Measurements from ENCODE around the gene DNER. TPM values are rescaled to one million over a fixed set of nuclear protein-coding genes. Genes with fewer than 3 reads are reported as not detected.

Gene DNER
- total RNA-seq, 1 experiment from 2014 or later, result 2.9 TPM

- BruUV-seq (replicated peaks), result no TSS peak
These were observed 103.0 kb downstream of the DNER start for GRCh38 chr2:229611360-229611759.

More at GRCh38 chr2:229611360-229611759, 103.0 kb downstream of the DNER start:
- no peak for TF ChIP-seq ZNF274 (IDR thresholded peaks at IDR 0.05; ENCODE audit: low read depth, low read length)
- TF ChIP-seq EZH2phosphoT487 (IDR thresholded peaks at IDR 0.05; ENCODE audit: borderline replicate concordance), result no peak
- no peak for TF ChIP-seq POLR2AphosphoS5 (IDR thresholded peaks at IDR 0.05; ENCODE audit: low read depth, low read length)
- no peak for TF ChIP-seq REST (IDR thresholded peaks at IDR 0.05; ENCODE audit: low read depth)
- TF ChIP-seq ZFX (IDR thresholded peaks at IDR 0.05), result no peak
- no peak for TF ChIP-seq ELF1 (IDR thresholded peaks at IDR 0.05; ENCODE audit: borderline replicate concordance, low read depth)
- no peak for TF ChIP-seq CEBPB (IDR thresholded peaks at IDR 0.05; ENCODE audit: low read depth)
- no peak for TF ChIP-seq CTCF (IDR thresholded peaks at IDR 0.05 in 2 of 3, conservative IDR thresholded peaks at IDR 0.05 in 1 of 3; ENCODE audit: borderline replicate concordance in 1 of 3, insufficient read depth in 1 of 3, low read depth in 2 of 3, low read length in 2 of 3)
- no peak for TF ChIP-seq SRF (IDR thresholded peaks at IDR 0.05; ENCODE audit: low read depth)
- TF ChIP-seq RAD21 (IDR thresholded peaks at IDR 0.05; ENCODE audit: low read depth), result no peak
- TF ChIP-seq ATF3 (IDR thresholded peaks at IDR 0.05), result no peak
- TF ChIP-seq CBX3 (IDR thresholded peaks at IDR 0.05; ENCODE audit: low read depth), result no peak
- no peak for TF ChIP-seq POLR2A (IDR thresholded peaks at IDR 0.05; ENCODE audit: borderline replicate concordance, extremely low read depth, insufficient read depth, insufficient read length)
- no peak for TF ChIP-seq TCF7L2 (IDR thresholded peaks at IDR 0.05; ENCODE audit: borderline replicate concordance, extremely low read depth, insufficient read depth, insufficient read length)
- no peak overlapping the region for H2AFZ ChIP-seq (ENCODE audit: low read depth, low read length, poor library complexity, severe bottlenecking)
- H3K9me3 ChIP-seq (ENCODE audit: control insufficient read depth in 1 of 2, insufficient read depth in 1 of 2, low read depth in 1 of 2, low read length in 2 of 2), result no peaks in the 10 kb centered on the region
- ChIA-PET RAD21 (ENCODE audit: low non-redundant PET in 1 of 2, low total read pairs in 2 of 2, uncharacterized antibody in 2 of 2, unreplicated experiment in 2 of 2) (no interaction called here), CTCF (no interaction called here), POLR2A (no interaction called here)
- no peak overlapping the region for H3K4me3 ChIP-seq (replicated peaks in 1 of 2; ENCODE audit: low read depth in 1 of 2, low read length in 2 of 2)
- H3K9me2 ChIP-seq (ENCODE audit: insufficient read depth), result no peaks in the 10 kb centered on the region
- H3K79me2 ChIP-seq (ENCODE audit: insufficient read depth, low read length), result no peaks in the 10 kb centered on the region
- intact Hi-C loops (cut with micrococcal nuclease), result no loop called here
- DNase-seq (ENCODE audit: low read depth, low spot score), result no peak
- no peaks in the 10 kb centered on the region for H3K4me1 ChIP-seq (ENCODE audit: control insufficient read depth in 1 of 2, insufficient read depth in 2 of 2, low read length in 2 of 2)
- no peaks in the 10 kb centered on the region for H3K36me3 ChIP-seq (ENCODE audit: control insufficient read depth in 1 of 2, insufficient read depth in 2 of 2, low read length in 2 of 2)
- H3K4me2 ChIP-seq (ENCODE audit: low read length), result no peak overlapping the region
- H3K27me3 ChIP-seq (ENCODE audit: insufficient read depth, low read length), result no peaks in the 10 kb centered on the region
- H3K9ac ChIP-seq (ENCODE audit: low read length), result no peak overlapping the region
- no peak overlapping the region for H3K27ac ChIP-seq (ENCODE audit: low read depth, low read length)
- ATAC-seq, result no peak
- no peaks in the 10 kb centered on the region for H4K20me1 ChIP-seq (ENCODE audit: insufficient read depth)

Measured in HCT116 (cell line).